Glutamatergic neuron (in vitro differentiated cells): ENCODE data around the gene TTLL6. TPM values are rescaled to one million over a fixed set of nuclear protein-coding genes. Genes with fewer than 3 reads are reported as not detected.

Source experiments
- DNase-seq: peaks from one replicate; pipeline ENCODE4 v3.0.0; 2022
- H3K27ac Mint-ChIP-seq: one replicate; pipeline ENCODE4 v1.8.0; 2020; ENCODE audit warnings: mild to moderate bottlenecking, mixed read lengths, inconsistent platforms; ENCODE audit not compliant: unreplicated experiment
- H3K27me3 Mint-ChIP-seq: one replicate; pipeline ENCODE4 v1.8.0; 2020; ENCODE audit warnings: mild to moderate bottlenecking, moderate library complexity, mixed read lengths, inconsistent platforms; ENCODE audit not compliant: unreplicated experiment
- H3K36me3 Mint-ChIP-seq: one replicate; pipeline ENCODE4 v1.8.0; 2020; ENCODE audit warnings: mild to moderate bottlenecking, mixed read lengths, inconsistent platforms; ENCODE audit not compliant: unreplicated experiment
- H3K4me1 Mint-ChIP-seq: one replicate; pipeline ENCODE4 v1.8.0; 2020; ENCODE audit warnings: mild to moderate bottlenecking, low read depth, mixed read lengths, inconsistent platforms; ENCODE audit not compliant: unreplicated experiment
- H3K4me3 Mint-ChIP-seq: one replicate; pipeline ENCODE4 v1.8.0; 2020; ENCODE audit warnings: mild to moderate bottlenecking, mixed read lengths, inconsistent platforms; ENCODE audit not compliant: unreplicated experiment
- H3K9me3 Mint-ChIP-seq: one replicate; pipeline ENCODE4 v1.8.0; 2020; ENCODE audit warnings: mild to moderate bottlenecking, moderate library complexity, mixed read lengths, inconsistent platforms; ENCODE audit not compliant: unreplicated experiment
- total RNA-seq: library from RNA; stranded (reverse); fragmentation: NEBNext Ultra II Directional; extraction: Animal tissue kit (Norgen Biotek cat#: 25700); gene quantifications from one replicate; pipeline ENCODE4 v1.2.1, GENCODE V29; 2021; ENCODE audit not compliant: unreplicated experiment
- TF ChIP-seq, protein P1 (sequence below): fragments of 200-600 bp; sonication (generic); IDR thresholded peaks from one replicate; pipeline ENCODE4 v1.5.0; 2021; ENCODE audit not compliant: partially characterized antibody, unreplicated experiment

The TTLL6 gene
- total RNA-seq, 1 donor from 2014 or later = 35.4 TPM

DNA sequence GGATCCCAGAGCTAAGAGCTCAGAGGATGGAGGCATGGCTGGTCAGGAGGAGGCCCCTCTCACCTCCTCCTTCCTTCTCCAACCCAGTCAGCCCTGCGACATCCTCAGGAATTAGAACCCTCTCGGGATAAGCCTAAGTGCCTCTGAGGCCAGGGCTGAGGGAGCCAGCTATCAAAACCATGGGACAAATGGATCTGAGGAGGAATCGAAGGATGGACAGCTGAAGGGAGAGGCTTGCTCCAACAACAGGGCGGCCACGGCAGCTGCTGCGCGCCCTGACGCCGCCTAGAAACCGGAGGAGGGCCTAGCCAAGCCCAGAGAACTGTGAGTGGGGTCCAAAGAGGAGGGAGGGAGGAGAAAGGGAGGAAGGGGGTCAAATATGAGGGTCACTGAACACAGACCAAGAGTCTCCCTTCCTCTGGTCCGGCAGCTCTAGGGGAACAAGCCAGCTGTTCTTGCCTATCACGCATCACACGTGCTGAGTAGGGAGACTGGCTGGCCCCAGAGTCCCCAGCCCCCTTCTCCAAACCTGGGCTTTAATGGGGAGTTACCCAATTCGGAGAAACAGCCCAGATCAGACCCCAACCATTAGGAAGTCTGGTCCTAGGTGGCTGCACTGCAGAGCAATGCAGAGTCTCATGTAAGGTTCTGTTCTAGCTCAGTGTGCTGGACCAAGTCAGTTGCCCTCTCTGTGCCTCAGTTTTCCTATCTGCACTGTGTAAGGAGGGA is 82.5 kb downstream of the TTLL6 start:
- no peaks in the 10 kb centered on the region for H3K36me3 Mint-ChIP-seq
- no peak for DNase-seq
- H3K27me3 Mint-ChIP-seq = peaks cover 47% of the 10 kb centered on the region
- H3K27ac Mint-ChIP-seq = no peak overlapping the region
- peaks cover under 1% of the 10 kb centered on the region for H3K4me1 Mint-ChIP-seq
- no peak overlapping the region for H3K4me3 Mint-ChIP-seq
- peaks cover 3% of the 10 kb centered on the region for H3K9me3 Mint-ChIP-seq
- TF ChIP-seq, protein P1, sequence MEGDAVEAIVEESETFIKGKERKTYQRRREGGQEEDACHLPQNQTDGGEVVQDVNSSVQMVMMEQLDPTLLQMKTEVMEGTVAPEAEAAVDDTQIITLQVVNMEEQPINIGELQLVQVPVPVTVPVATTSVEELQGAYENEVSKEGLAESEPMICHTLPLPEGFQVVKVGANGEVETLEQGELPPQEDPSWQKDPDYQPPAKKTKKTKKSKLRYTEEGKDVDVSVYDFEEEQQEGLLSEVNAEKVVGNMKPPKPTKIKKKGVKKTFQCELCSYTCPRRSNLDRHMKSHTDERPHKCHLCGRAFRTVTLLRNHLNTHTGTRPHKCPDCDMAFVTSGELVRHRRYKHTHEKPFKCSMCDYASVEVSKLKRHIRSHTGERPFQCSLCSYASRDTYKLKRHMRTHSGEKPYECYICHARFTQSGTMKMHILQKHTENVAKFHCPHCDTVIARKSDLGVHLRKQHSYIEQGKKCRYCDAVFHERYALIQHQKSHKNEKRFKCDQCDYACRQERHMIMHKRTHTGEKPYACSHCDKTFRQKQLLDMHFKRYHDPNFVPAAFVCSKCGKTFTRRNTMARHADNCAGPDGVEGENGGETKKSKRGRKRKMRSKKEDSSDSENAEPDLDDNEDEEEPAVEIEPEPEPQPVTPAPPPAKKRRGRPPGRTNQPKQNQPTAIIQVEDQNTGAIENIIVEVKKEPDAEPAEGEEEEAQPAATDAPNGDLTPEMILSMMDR = no peak

- Mint-ChIP-seq H3K4me1 (peaks cover 3% of the 10 kb centered on the region), H3K27me3 (peaks cover 46% of the 10 kb centered on the region), H3K27ac (no peak overlapping the region), H3K9me3 (peaks cover 3% of the 10 kb centered on the region), H3K4me3 (peak overlapping the region; percentile 11), H3K36me3 (no peaks in the 10 kb centered on the region)
- TF ChIP-seq, protein P1 = no peak
- DNase-seq = no peak
Observed at GRCh38 chr17:48733632-48734328, 83.2 kb downstream of the TTLL6 start.

GRCh38 chr17:48732688-48733629 is 84.1 kb downstream of the TTLL6 start:
- peak overlapping the region; percentile 11 for H3K4me3 Mint-ChIP-seq
- TF ChIP-seq, protein P1 = no peak
- H3K4me1 Mint-ChIP-seq = peaks cover 4% of the 10 kb centered on the region
- H3K27me3 Mint-ChIP-seq = peaks cover 44% of the 10 kb centered on the region
- no peaks in the 10 kb centered on the region for H3K36me3 Mint-ChIP-seq
- H3K9me3 Mint-ChIP-seq = peaks cover 3% of the 10 kb centered on the region
- no peak overlapping the region for H3K27ac Mint-ChIP-seq
- DNase-seq = peak; percentile 52

GRCh38 chr17:48731355-48731754 is 85.7 kb downstream of the TTLL6 start:
- peaks cover 4% of the 10 kb centered on the region for H3K4me1 Mint-ChIP-seq
- peaks cover 2% of the 10 kb centered on the region for H3K9me3 Mint-ChIP-seq
- no peak for DNase-seq
- no peak overlapping the region for H3K4me3 Mint-ChIP-seq
- H3K36me3 Mint-ChIP-seq = peaks cover 3% of the 10 kb centered on the region
- no peak overlapping the region for H3K27ac Mint-ChIP-seq
- TF ChIP-seq, protein P1 = no peak
- H3K27me3 Mint-ChIP-seq = peaks cover 52% of the 10 kb centered on the region
